Measurements from ENCODE around the gene VWA3B.

The VWA3B gene

GRCh38 chr2:98295721-98296414, 208.9 kb downstream of the VWA3B start:
- Histone ChIP-seq H3K4me1 (ENCODE audit: control insufficient read depth, low read depth, low read length) (no peaks in the 10 kb centered on the region), H3K4me2 (ENCODE audit: low read length) (no peak overlapping the region), H3K18ac (ENCODE audit: low read length) (no peak overlapping the region), H3K36me3 (ENCODE audit: control insufficient read depth, insufficient read depth, low read length) (no peaks in the 10 kb centered on the region), H2BK15ac (replicated peaks; ENCODE audit: low read depth) (no peak overlapping the region), H4K8ac (ENCODE audit: low read depth, low read length) (no peak overlapping the region), H3K79me1 (ENCODE audit: low read length) (no peaks in the 10 kb centered on the region), H2AK5ac (ENCODE audit: low read length) (no peak overlapping the region), H3K9ac (ENCODE audit: low read length) (no peak overlapping the region), H3K4me3 (ENCODE audit: low read length) (no peak overlapping the region), H3K4ac (ENCODE audit: low read depth, low read length) (no peak overlapping the region), H2BK5ac (ENCODE audit: low read length) (no peak overlapping the region), H3K27ac (ENCODE audit: low read depth, low read length) (no peak overlapping the region), H3K56ac (ENCODE audit: low read length) (peak overlapping the region; percentile 37), H3K27me3 (ENCODE audit: insufficient read depth, low read length, poor library complexity) (no peaks in the 10 kb centered on the region), H3K79me2 (ENCODE audit: control insufficient read depth, insufficient read depth, low read length) (no peaks in the 10 kb centered on the region), H3K23ac (ENCODE audit: low read length) (no peak overlapping the region), H4K5ac (ENCODE audit: low read length) (no peak overlapping the region), H2BK120ac (ENCODE audit: low read depth, low read length) (no peak overlapping the region)
- no peak for DNase-seq
- WGBS (ENCODE audit: extremely low coverage, insufficient coverage, low lambda C conversion rate), result no CpG with 5 or more reads among the region's 9 CpGs

GRCh38 chr2:98296440-98296839, 209.5 kb downstream of the VWA3B start:
- H2BK15ac ChIP-seq (replicated peaks; ENCODE audit: low read depth), result no peak overlapping the region
- H3K56ac ChIP-seq (ENCODE audit: low read length), result no peak overlapping the region
- H2AK5ac ChIP-seq (ENCODE audit: low read length), result no peak overlapping the region
- no peaks in the 10 kb centered on the region for H3K79me2 ChIP-seq (ENCODE audit: control insufficient read depth, insufficient read depth, low read length)
- H3K18ac ChIP-seq (ENCODE audit: low read length), result no peak overlapping the region
- H3K4me2 ChIP-seq (ENCODE audit: low read length), result no peak overlapping the region
- no CpG with 5 or more reads among the region's 7 CpGs for WGBS (ENCODE audit: extremely low coverage, insufficient coverage, low lambda C conversion rate)
- no peaks in the 10 kb centered on the region for H3K79me1 ChIP-seq (ENCODE audit: low read length)
- no peak overlapping the region for H3K27ac ChIP-seq (ENCODE audit: low read depth, low read length)
- H3K36me3 ChIP-seq (ENCODE audit: control insufficient read depth, insufficient read depth, low read length), result no peaks in the 10 kb centered on the region
- H3K4me3 ChIP-seq (ENCODE audit: low read length), result no peak overlapping the region
- H4K8ac ChIP-seq (ENCODE audit: low read depth, low read length), result no peak overlapping the region
- no peak overlapping the region for H2BK5ac ChIP-seq (ENCODE audit: low read length)
- no peaks in the 10 kb centered on the region for H3K4me1 ChIP-seq (ENCODE audit: control insufficient read depth, low read depth, low read length)
- H2BK120ac ChIP-seq (ENCODE audit: low read depth, low read length), result no peak overlapping the region
- H3K9ac ChIP-seq (ENCODE audit: low read length), result no peak overlapping the region
- H4K5ac ChIP-seq (ENCODE audit: low read length), result no peak overlapping the region
- no peak overlapping the region for H3K23ac ChIP-seq (ENCODE audit: low read length)
- no peak for DNase-seq
- no peak overlapping the region for H3K4ac ChIP-seq (ENCODE audit: low read depth, low read length)
- no peaks in the 10 kb centered on the region for H3K27me3 ChIP-seq (ENCODE audit: insufficient read depth, low read length, poor library complexity)

GRCh38 chr2:98297817-98298682, 211.1 kb downstream of the VWA3B start:
- Histone ChIP-seq H2BK120ac (ENCODE audit: low read depth, low read length) (no peak overlapping the region), H3K9ac (ENCODE audit: low read length) (no peak overlapping the region), H3K18ac (ENCODE audit: low read length) (no peak overlapping the region), H3K56ac (ENCODE audit: low read length) (no peak overlapping the region), H3K27ac (ENCODE audit: low read depth, low read length) (no peak overlapping the region), H2AK5ac (ENCODE audit: low read length) (no peak overlapping the region), H3K23ac (ENCODE audit: low read length) (no peak overlapping the region), H3K79me1 (ENCODE audit: low read length) (no peaks in the 10 kb centered on the region), H3K27me3 (ENCODE audit: insufficient read depth, low read length, poor library complexity) (no peaks in the 10 kb centered on the region), H3K4me2 (ENCODE audit: low read length) (no peak overlapping the region), H3K79me2 (ENCODE audit: control insufficient read depth, insufficient read depth, low read length) (no peaks in the 10 kb centered on the region), H2BK5ac (ENCODE audit: low read length) (no peak overlapping the region), H2BK15ac (replicated peaks; ENCODE audit: low read depth) (no peak overlapping the region), H3K4me3 (ENCODE audit: low read length) (no peak overlapping the region), H4K8ac (ENCODE audit: low read depth, low read length) (no peak overlapping the region), H3K4ac (ENCODE audit: low read depth, low read length) (no peak overlapping the region), H3K4me1 (ENCODE audit: control insufficient read depth, low read depth, low read length) (no peaks in the 10 kb centered on the region), H3K36me3 (ENCODE audit: control insufficient read depth, insufficient read depth, low read length) (no peaks in the 10 kb centered on the region), H4K5ac (ENCODE audit: low read length) (no peak overlapping the region)
- no CpG with 5 or more reads among the region's 12 CpGs for WGBS (ENCODE audit: extremely low coverage, insufficient coverage, low lambda C conversion rate)
- no peak for DNase-seq

- Histone ChIP-seq H2BK5ac (ENCODE audit: low read length) (no peak overlapping the region), H3K4me3 (ENCODE audit: low read length) (no peak overlapping the region), H3K4ac (ENCODE audit: low read depth, low read length) (no peak overlapping the region), H2BK15ac (replicated peaks; ENCODE audit: low read depth) (no peak overlapping the region), H2BK120ac (ENCODE audit: low read depth, low read length) (no peak overlapping the region), H3K79me2 (ENCODE audit: control insufficient read depth, insufficient read depth, low read length) (no peaks in the 10 kb centered on the region), H3K4me1 (ENCODE audit: control insufficient read depth, low read depth, low read length) (no peaks in the 10 kb centered on the region), H4K8ac (ENCODE audit: low read depth, low read length) (no peak overlapping the region), H3K18ac (ENCODE audit: low read length) (no peak overlapping the region), H3K27me3 (ENCODE audit: insufficient read depth, low read length, poor library complexity) (no peaks in the 10 kb centered on the region), H3K23ac (ENCODE audit: low read length) (no peak overlapping the region), H4K5ac (ENCODE audit: low read length) (no peak overlapping the region), H3K27ac (ENCODE audit: low read depth, low read length) (no peak overlapping the region), H3K9ac (ENCODE audit: low read length) (no peak overlapping the region), H3K36me3 (ENCODE audit: control insufficient read depth, insufficient read depth, low read length) (no peaks in the 10 kb centered on the region), H3K4me2 (ENCODE audit: low read length) (no peak overlapping the region), H3K56ac (ENCODE audit: low read length) (no peak overlapping the region), H3K79me1 (ENCODE audit: low read length) (no peaks in the 10 kb centered on the region), H2AK5ac (ENCODE audit: low read length) (no peak overlapping the region)
- WGBS (ENCODE audit: extremely low coverage, insufficient coverage, low lambda C conversion rate), result no CpG with 5 or more reads among the region's 6 CpGs
- DNase-seq, result no peak
Measured at GRCh38 chr2:98298683-98299164, 211.8 kb downstream of the VWA3B start.

GRCh38 chr2:98299211-98299905, 212.4 kb downstream of the VWA3B start:
- no peak overlapping the region for H3K56ac ChIP-seq (ENCODE audit: low read length)
- no peak overlapping the region for H3K4me2 ChIP-seq (ENCODE audit: low read length)
- H3K79me2 ChIP-seq (ENCODE audit: control insufficient read depth, insufficient read depth, low read length), result no peaks in the 10 kb centered on the region
- H2AK5ac ChIP-seq (ENCODE audit: low read length), result no peak overlapping the region
- H2BK120ac ChIP-seq (ENCODE audit: low read depth, low read length), result no peak overlapping the region
- H2BK15ac ChIP-seq (replicated peaks; ENCODE audit: low read depth), result no peak overlapping the region
- no peak overlapping the region for H2BK5ac ChIP-seq (ENCODE audit: low read length)
- no peaks in the 10 kb centered on the region for H3K79me1 ChIP-seq (ENCODE audit: low read length)
- H4K8ac ChIP-seq (ENCODE audit: low read depth, low read length), result no peak overlapping the region
- no peak overlapping the region for H3K4ac ChIP-seq (ENCODE audit: low read depth, low read length)
- no peak overlapping the region for H3K9ac ChIP-seq (ENCODE audit: low read length)
- DNase-seq, result no peak
- no peak overlapping the region for H3K23ac ChIP-seq (ENCODE audit: low read length)
- H3K4me3 ChIP-seq (ENCODE audit: low read length), result no peak overlapping the region
- H4K5ac ChIP-seq (ENCODE audit: low read length), result no peak overlapping the region
- no peaks in the 10 kb centered on the region for H3K27me3 ChIP-seq (ENCODE audit: insufficient read depth, low read length, poor library complexity)
- H3K27ac ChIP-seq (ENCODE audit: low read depth, low read length), result no peak overlapping the region
- H3K4me1 ChIP-seq (ENCODE audit: control insufficient read depth, low read depth, low read length), result no peaks in the 10 kb centered on the region
- no CpG with 5 or more reads among the region's 8 CpGs for WGBS (ENCODE audit: extremely low coverage, insufficient coverage, low lambda C conversion rate)
- H3K36me3 ChIP-seq (ENCODE audit: control insufficient read depth, insufficient read depth, low read length), result no peaks in the 10 kb centered on the region
- no peak overlapping the region for H3K18ac ChIP-seq (ENCODE audit: low read length)
